Adrenal gland (tissue), 12 donors: ENCODE results near the gene PLXNA2. TPM values are rescaled to one million over a fixed set of nuclear protein-coding genes. Genes with fewer than 3 reads are reported as not detected.

Experiments used
- DNase-seq, 7 donors: peaks; one replicate each; pipeline ENCODE4 v3.0.0-alpha.2; 2019 to 2020
- H3K27ac ChIP-seq, 5 donors: fragments of 200-600 bp; sonication (generic) in 4 of 5; 1 replicate in 3 of 5; 2 replicates in 2 of 5; pipeline versions ENCODE4 v1.5.1 to v1.8.0; 2016 to 2020; ENCODE audit warnings: mild to moderate bottlenecking in 1 of 5
- H3K27me3 ChIP-seq: fragments of 200-600 bp; 2 replicates; pipeline ENCODE4 v1.8.0; 2021
- H3K36me3 ChIP-seq, 2 donors: fragments of 200-600 bp; replicated peaks in 1 of 2; 1 replicate in 1 of 2; 2 replicates in 1 of 2; pipeline versions ENCODE4 v1.5.1 to v1.8.0; 2018 to 2022
- H3K4me1 ChIP-seq, 2 donors: fragments of 200-600 bp; replicated peaks in 1 of 2; 1 replicate in 1 of 2; 2 replicates in 1 of 2; pipeline versions ENCODE4 v1.5.1 to v1.8.0; 2018 to 2021
- H3K4me3 ChIP-seq, 4 donors: fragments of 200-600 bp; sonication (generic) in 3 of 4; one replicate each; pipeline ENCODE4 v1.5.1; 2016 to 2018
- H3K9me3 ChIP-seq, 3 donors: fragments of 200-600 bp; sonication (generic) in 1 of 3; replicated peaks in 1 of 3; 1 replicate in 2 of 3; 2 replicates in 1 of 3; pipeline versions ENCODE4 v1.5.1 to v1.8.0; 2016 to 2021
- CTCF ChIP-seq, 6 experiments: fragments of 450-650 bp in 4 of 6; fragments of 200-600 bp in 2 of 6; sonication (generic) in 1 of 6; IDR thresholded peaks; 1 replicate in 5 of 6; 2 replicates in 1 of 6; pipeline versions ENCODE4 v1.5.1 to v1.8.0; 2016 to 2021; ENCODE audit warnings: antibody characterized with exemption in 6 of 6, mild to moderate bottlenecking in 2 of 6, moderate library complexity in 1 of 6
- POLR2A ChIP-seq, 2 donors: fragments of 450-650 bp; IDR thresholded peaks; one replicate each; pipeline ENCODE4 v1.6.1; 2017; ENCODE audit warnings: antibody characterized with exemption in 2 of 2, mild to moderate bottlenecking in 2 of 2, moderate library complexity in 1 of 2
- WGBS, 4 donors: extraction: QIAGEN DNeasy Blood & Tissue Kit in 2 of 4; methylation state at CpG; one replicate each; pipeline versions ENCODE4 v1.1.5 to v1.1.7; 2013 to 2017; 5-methylcytosine and 5-hydroxymethylcytosine counted together
- intact Hi-C, 2 donors: fragments of 100-400 bp; cut with DNase I; formaldehyde crosslinking; loops; one replicate each; pipeline versions ENCODE4 v1.14.1 to v1.15.0; 2022 to 2023
- polyA plus RNA-seq, 3 donors: library from polyadenylated mRNA; stranded (reverse); fragments of 200-250 nt in 2 of 3; fragments of 350-450 nt in 1 of 3; fragmentation: Illumina TruSeq in 1 of 3; extraction: RNeasy Lipid Tissue Mini Kit (QIAGEN cat#74804) in 1 of 3; gene quantifications; one replicate each; pipeline ENCODE4 v1.2.3, GENCODE V29; 2013 to 2014
- total RNA-seq, 9 donors: library from RNA; depleted of rRNA in 4 of 9; stranded (reverse); fragments of >200 nt in 4 of 9; fragments of 120-200 nt in 1 of 9; fragmentation: NEBNext Ultra II Directional in 1 of 9; extraction: Animal tissue kit (Norgen Biotek cat#: 25700) in 1 of 9; gene quantifications; one replicate each; pipeline versions ENCODE4 v1.1.0 to v1.2.4, GENCODE V29; 2013 to 2023
- donor health status: healthy with polysubstance abuse.
- donor health status: Bipolar disorder and iron deficiency.
- donor health status: DM: yes; HTN: yes; CAD: no.
- donor health status: DM: no; HTN: no; CAD: no.
- donor health status: DM: no; HTN: no; CAD: no.
- donor health status: DM: yes; HTN: yes; CAD: no.

Gene PLXNA2
- total and polyA plus RNA-seq, 12 donors = 2.7 to 9.4 (median 4.5) TPM

DNA sequence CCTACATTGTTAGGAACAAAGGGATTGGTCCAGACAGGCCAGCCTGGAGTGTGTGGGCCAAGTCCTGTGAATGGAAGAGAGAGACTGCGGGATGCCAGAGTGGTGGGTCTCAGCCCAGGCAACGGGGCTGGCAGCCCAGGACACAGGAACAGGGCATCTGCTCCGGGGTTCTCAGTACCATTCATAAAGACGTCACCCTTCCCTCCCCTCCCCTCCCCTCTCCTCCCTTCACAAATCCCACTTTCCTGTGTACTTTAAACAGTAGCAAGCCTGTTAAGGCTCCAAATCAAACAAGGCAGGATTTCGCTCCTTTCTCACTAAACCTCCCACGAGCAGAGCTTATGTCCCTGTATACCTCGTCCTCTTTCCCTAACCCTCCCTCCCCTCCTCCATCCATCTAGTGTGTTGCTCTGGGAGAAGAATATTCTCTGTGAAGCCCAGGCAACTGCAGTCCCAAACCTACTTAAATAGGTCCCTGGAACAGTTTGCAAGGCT, 4.2 kb upstream of the PLXNA2 start:
- 53 to 69% (median 66%) methylated on average over 6 to 7 of the region's 7 CpGs for WGBS, 4 donors
- no peak for DNase-seq

DNA sequence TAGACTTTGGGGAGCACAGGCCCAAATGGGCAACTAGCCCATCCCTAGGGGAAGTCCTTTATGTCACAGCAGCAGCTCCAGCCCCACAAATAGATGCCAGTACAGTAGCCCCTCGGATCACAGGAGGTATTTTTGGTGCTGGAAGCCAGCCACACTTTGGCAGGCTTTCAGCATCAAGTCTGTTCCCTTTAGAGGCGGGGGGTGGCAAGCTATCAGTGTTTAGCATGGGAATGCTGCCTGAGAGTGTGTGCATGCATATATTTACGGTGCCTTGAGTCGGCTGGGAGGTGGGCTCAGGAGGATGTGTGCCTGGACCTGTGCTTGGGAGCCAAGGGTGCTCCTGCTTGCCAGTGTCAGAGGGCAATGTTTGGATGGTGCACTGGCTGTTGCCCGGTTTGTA, 3.5 kb upstream of the PLXNA2 start:
- Histone ChIP-seq H3K9me3 (no peaks in the 10 kb centered on the region), H3K27me3 (no peaks in the 10 kb centered on the region), H3K4me1 (peaks cover 0 to 16% of the 10 kb centered on the region in 2 donors), H3K36me3 (no peaks in the 10 kb centered on the region), H3K27ac (no peak overlapping the region), H3K4me3 (no peak overlapping the region)
- 71 to 81% (median 71%) methylated on average over 4 to 5 of the region's 5 CpGs; no CpG with 5 or more reads in 1 of the 4 donors for WGBS, 4 donors
- DNase-seq = no peak
- intact Hi-C loops = loop anchor here in 1 of 2 donors (5.0 kb wide), 1 partner anchor 225 kb away; no protein-coding TSS in a partner anchor
- TF ChIP-seq CTCF (IDR thresholded peaks at IDR 0.05) (no peak), POLR2A (IDR thresholded peaks at IDR 0.05) (no peak)

More for the DNA sequence above, 4.2 kb upstream of the PLXNA2 start:
- Histone ChIP-seq H3K36me3 (no peaks in the 10 kb centered on the region), H3K27ac (no peak overlapping the region), H3K9me3 (no peaks in the 10 kb centered on the region), H3K4me3 (no peak overlapping the region), H3K4me1 (peaks cover 0 to 13% of the 10 kb centered on the region in 2 donors), H3K27me3 (no peaks in the 10 kb centered on the region)
- TF ChIP-seq POLR2A (IDR thresholded peaks at IDR 0.05) (no peak), CTCF (IDR thresholded peaks at IDR 0.05) (no peak)
- intact Hi-C loops = loop anchor here in 1 of 2 donors (5.0 kb wide), 1 partner anchor 226 kb away; no protein-coding TSS in a partner anchor

- H3K36me3 ChIP-seq = no peaks in the 10 kb centered on the region
- no peaks in the 10 kb centered on the region for H3K9me3 ChIP-seq
- peak in 1 of 2 donors; percentile 21 for TF ChIP-seq POLR2A (IDR thresholded peaks at IDR 0.05)
- peak; percentile 74 to 91 (median 84) for TF ChIP-seq CTCF (IDR thresholded peaks at IDR 0.05)
- H3K4me1 ChIP-seq = peaks cover 0 to 19% of the 10 kb centered on the region in 2 donors
- 7 to 8% (median 7%) methylated on average over 22 of the region's 22 CpGs for WGBS, 4 donors
- intact Hi-C loops = loop anchor here in 1 of 2 donors (5.0 kb wide), 1 partner anchor 223 kb away; no protein-coding TSS in a partner anchor
- peak overlapping the region in 3 of 5 donors; percentile 48 to 95 (median 83) for H3K27ac ChIP-seq
- peak overlapping the region in 2 of 4 donors; percentile 50 to 90 for H3K4me3 ChIP-seq
- DNase-seq = peak; percentile 89 to 98 (median 94)
- no peaks in the 10 kb centered on the region for H3K27me3 ChIP-seq
Observed at GRCh38 chr1:208245185-208245705, 1.1 kb upstream of the PLXNA2 start.

GRCh38 chr1:208243527-208243966, 637 bp downstream of the PLXNA2 start:
- Histone ChIP-seq H3K4me3 (peak overlapping the region; percentile 7 to 90 (median 59)), H3K9me3 (no peaks in the 10 kb centered on the region), H3K4me1 (peaks cover 0 to 19% of the 10 kb centered on the region in 2 donors), H3K36me3 (no peaks in the 10 kb centered on the region), H3K27me3 (no peaks in the 10 kb centered on the region), H3K27ac (peak overlapping the region in 4 of 5 donors; percentile 42 to 95 (median 66))
- no peak for TF ChIP-seq CTCF (IDR thresholded peaks at IDR 0.05)
- no peak for TF ChIP-seq POLR2A (IDR thresholded peaks at IDR 0.05)
- 0 to 2% (median 0%) methylated on average over 9 to 54 of the region's 54 CpGs for WGBS, 4 donors
- intact Hi-C loops = loop anchor here (5.0 kb wide), 3 partner anchors 111 to 221 kb away; no protein-coding TSS in a partner anchor
- peak in 1 of 7 donors; percentile 21 for DNase-seq
